Activated T-cell treated with anti-CD3 and anti-CD28 coated beads for 1 hour (primary cell): ENCODE measurements around the gene PLPP7.

Experiments
- DNase-seq: peaks from one replicate; pipeline ENCODE4 v3.0.0-alpha.2; 2020; ENCODE audit warnings: low read depth

PLPP7 gene

DNA sequence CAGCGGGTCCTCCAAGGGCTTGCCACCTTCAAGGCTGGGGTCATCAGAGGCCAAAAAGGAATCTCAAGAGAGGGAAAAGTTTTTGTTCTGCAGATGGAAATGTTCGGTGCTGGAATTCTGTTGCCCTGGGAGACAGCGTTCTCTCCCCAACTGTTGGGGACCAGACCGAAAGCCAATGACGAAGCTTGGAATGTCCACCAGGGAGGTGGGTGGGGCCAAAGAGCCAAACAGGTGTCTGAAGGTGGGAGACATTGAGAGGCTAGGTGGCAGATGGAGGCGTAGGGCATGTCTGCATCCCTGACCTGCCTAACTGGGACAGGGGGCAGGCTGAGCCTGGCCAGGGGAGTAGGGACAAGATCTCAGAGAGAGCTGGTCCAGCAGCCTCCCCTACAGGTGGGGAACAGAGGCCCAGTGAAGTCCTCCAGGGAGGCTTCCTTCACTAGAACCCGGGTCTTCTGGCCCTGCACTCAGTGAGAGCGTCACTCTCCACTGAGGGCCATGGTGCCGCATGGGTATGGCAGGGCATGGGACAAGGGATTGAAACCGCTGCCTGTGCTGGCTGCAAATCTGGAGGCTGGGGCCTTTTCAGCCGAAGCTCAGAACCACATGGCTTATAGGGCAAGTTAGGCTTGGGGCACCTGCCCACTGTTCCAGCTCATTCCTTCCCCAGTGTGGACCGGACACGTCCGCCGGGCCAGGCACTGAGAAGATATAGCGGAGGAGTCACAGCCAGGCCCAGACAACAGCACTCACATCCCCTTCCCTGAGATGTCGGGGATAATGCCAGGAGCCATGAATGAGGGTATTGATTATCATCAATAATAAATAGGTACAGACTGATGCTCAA is 8.2 kb upstream of the PLPP7 start:
- no peak for DNase-seq

DNA sequence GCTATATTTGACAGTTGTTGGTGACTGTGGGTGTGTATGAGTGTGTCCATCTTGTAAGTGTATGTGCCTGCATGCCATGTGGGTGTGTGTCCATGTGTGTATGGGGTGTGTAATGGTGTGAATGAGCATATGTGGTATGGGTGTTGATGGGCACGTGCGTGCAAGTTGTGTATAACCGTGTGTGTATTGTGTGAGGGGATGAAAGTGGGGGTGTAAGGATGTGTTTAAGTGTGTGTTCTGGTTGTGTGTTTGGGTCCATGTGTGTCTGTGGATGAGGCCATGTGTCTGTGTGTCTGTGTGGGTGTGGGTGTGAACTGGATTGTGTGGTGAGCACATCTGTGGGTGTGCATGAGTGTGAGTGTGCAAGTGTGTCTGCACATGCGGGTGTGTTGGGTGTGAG is 7.3 kb upstream of the PLPP7 start:
- DNase-seq, result no peak

DNA sequence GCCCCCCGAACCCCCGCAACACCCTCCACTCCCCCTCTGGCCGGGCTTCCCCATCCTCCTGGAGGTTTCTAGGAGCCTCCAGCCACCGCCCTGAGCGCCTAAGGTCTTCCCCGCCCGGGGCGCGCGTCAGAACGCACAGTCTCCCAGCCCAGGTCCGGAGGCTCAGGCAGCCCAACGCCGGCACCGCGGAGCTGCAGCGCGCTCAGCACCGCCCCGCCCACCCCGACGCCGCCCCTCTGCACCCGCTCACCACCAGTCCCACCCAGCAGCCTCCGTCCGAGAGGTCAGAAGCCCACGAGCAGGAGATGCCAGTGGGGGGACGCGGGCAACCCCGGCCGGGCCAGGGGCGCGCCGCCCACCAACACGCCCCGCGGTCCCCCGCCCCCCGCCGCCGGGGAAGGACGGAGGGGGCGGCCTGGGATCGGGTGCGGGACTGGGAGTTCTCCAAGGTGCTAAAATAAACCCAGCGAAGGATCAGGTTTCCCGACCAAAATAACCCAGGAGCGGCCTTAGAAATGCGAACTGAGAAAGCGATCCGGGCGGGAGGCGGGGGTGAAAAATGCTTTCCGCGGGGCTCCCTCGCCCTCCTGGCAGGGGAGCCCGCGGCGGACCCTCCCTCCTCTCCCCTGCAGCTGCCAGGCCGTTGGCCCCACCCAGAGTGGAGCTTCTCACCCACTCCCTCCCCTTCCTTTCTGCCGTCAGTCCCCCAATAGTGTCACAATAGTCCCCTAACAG is 6.7 kb upstream of the PLPP7 start:
- DNase-seq, result no peak

DNA sequence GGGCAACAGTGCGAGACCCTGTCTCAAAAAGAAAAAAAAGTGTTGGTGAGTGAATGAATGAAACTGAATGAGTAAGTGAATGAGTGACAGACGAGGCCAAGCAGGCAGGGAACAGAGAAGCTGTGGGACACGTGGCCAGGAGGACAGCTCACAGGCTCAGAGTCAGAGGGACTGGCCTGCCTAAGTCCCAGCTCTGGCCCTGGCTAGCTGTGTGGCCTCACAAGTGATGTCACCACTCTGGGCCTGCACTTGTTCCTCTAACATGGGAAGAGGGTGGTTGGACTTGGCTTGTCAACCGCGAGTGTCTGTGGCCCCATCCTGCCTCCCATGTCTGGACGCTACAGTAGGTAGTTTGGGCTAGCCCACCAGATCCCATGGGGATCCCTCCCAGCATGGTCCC is 4.7 kb upstream of the PLPP7 start:
- DNase-seq, result no peak

DNA sequence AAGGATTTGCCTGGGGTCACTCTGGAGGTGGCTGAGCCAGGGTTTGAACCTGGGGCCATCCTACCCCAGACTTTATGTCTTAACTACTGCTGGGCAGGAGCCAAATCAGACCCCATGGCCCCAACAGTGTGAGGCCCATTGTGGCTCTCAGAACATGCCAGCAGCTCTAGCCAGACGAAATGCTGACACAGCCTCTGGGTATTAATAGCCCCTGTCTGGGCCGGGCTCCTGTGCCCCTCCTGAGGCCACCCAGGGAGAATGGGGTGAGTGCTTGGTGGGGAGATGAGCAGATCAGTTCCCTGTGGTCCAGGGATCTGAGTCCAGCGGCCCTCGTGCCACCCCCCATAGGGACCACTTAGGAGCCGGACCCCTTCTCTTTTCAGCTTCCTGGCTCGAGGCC is 2.2 kb upstream of the PLPP7 start:
- no peak for DNase-seq

DNA sequence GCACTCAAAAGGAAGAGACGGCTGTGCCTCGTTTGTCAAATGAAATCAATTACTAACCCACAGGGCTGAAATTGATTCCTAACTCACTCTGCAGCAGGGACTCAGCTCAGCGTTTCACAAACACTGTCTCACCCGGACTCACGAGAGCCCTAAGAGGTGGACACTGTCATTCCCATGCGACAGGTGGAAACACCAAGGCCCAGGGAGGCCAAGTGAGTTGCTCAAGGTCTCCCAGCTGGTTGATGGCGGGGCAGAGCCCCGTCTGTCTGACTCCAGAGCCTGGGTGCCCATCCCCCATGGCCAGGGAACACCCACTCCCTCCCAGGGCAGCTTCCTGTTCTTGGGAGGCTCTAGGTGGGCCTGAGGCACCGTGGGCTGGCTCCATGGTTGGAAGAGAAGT is 1.3 kb upstream of the PLPP7 start:
- no peak for DNase-seq

- no peak for DNase-seq
Measured at GRCh38 chr9:131290036-131290766, 678 bp downstream of the PLPP7 start.

GRCh38 chr9:131290767-131291370 is 1.3 kb downstream of the PLPP7 start:
- no peak for DNase-seq

GRCh38 chr9:131291795-131292315 is 2.3 kb downstream of the PLPP7 start:
- DNase-seq, result no peak

- DNase-seq, result no peak
Measured at GRCh38 chr9:131292937-131293336, 3.4 kb downstream of the PLPP7 start.

- no peak for DNase-seq
Measured at GRCh38 chr9:131296460-131296859, 6.9 kb downstream of the PLPP7 start.

- DNase-seq, result no peak
Measured at GRCh38 chr9:131296906-131297500, 7.5 kb downstream of the PLPP7 start.

GRCh38 chr9:131297903-131298302 is 8.4 kb downstream of the PLPP7 start:
- no peak for DNase-seq

DNA sequence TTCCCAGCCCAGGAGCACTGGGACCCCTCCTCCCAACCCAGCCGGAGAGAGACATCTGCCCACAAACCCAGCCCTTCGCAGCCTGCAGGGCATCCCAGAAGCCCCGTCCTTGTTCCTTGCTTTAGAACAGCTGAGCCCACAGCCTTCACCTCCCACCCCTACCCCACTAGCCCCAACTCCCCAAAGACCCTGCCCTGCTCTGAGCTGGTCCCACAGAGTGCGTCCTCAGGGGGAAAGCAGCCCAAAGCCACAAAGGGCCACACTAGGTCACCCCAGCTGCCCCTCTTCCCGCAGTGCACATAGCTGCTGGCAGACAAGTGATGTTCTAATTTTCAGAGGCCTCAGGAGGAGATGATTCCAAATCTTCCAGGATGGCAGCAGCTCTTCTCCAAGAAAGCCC is 8.8 kb downstream of the PLPP7 start:
- DNase-seq, result no peak

GRCh38 chr9:131298816-131299215 is 9.3 kb downstream of the PLPP7 start:
- no peak for DNase-seq

- DNase-seq, result no peak
Measured at GRCh38 chr9:131299346-131299960, 9.9 kb downstream of the PLPP7 start.

DNA sequence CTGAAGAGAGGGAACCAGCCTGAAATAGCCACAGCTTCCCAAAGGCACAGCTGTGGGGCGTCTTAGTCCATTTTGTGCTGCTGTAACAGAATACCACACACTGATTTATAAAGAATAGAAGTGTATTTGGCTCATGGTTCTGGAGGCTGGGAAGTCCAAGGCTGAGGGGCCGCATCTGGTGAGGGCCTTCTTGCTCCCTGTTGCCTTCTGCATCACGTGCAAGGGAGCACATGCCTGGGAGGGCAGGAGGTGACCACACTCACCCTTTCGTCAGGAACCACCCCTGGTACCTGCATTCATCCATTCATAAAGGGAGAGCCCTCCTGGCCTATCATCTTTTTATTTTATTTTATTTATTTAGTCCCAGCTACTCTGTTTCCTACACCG is 10.4 kb downstream of the PLPP7 start:
- DNase-seq, result no peak

DNA sequence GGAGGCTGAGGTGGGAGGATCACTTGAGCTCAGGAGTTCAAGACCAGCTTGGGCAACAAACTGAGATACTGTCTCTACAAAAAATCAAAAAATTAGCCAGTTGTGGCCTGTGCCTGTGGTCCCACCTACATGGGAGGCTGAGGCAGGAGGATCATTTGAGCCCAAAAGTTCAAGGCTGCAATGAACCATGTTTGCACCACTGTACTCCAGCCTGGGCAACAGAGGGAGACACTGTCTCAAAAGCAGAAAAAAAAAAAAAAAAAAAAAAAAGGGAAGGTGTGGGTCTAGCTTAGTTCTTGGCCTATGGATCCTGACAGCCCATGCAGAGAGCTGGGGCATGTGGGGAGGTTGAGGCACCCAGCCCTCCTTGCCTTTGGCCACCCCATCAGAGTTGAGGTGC is 10.9 kb downstream of the PLPP7 start:
- DNase-seq, result no peak

- no peak for DNase-seq
Measured at GRCh38 chr9:131302244-131303075, 12.9 kb downstream of the PLPP7 start.
